Liver (tissue), 9 donors: ENCODE data around the gene ATP6V0A4. TPM values are rescaled to one million over a fixed set of nuclear protein-coding genes. Genes with fewer than 3 reads are reported as not detected.
"Not testable (repeated sequence)": the region's sequence is repeated elsewhere in the genome, so short reads cannot be mapped to it uniquely, and the experiment has no call there.

Source experiments
- DNase-seq: peaks from one replicate; pipeline ENCODE4 v3.0.0-alpha.2; 2017; ENCODE audit warnings: low spot score
- H3K27ac ChIP-seq, 2 donors: one replicate each; pipeline ENCODE4 v1.7.0; 2013; ENCODE audit warnings: inconsistent platforms in 2 of 2, low read length in 2 of 2, control low read depth in 1 of 2, low read depth in 1 of 2, mild to moderate bottlenecking in 1 of 2
- H3K27me3 ChIP-seq, 4 donors: one replicate each; pipeline versions ENCODE4 v1.6.1 to v1.7.0; 2013; ENCODE audit warnings: low read length in 3 of 4, inconsistent platforms in 1 of 4, mild to moderate bottlenecking in 1 of 4, moderate library complexity in 1 of 4; ENCODE audit not compliant: control insufficient read depth in 4 of 4, insufficient read depth in 4 of 4
- H3K36me3 ChIP-seq, 4 donors: one replicate each; pipeline versions ENCODE4 v1.6.1 to v1.7.0; 2013; ENCODE audit warnings: low read length in 3 of 4, mild to moderate bottlenecking in 3 of 4, low read depth in 1 of 4, moderate library complexity in 1 of 4; ENCODE audit not compliant: control insufficient read depth in 4 of 4, insufficient read depth in 3 of 4
- H3K4me1 ChIP-seq, 4 donors: one replicate each; pipeline versions ENCODE4 v1.6.1 to v1.7.0; 2013; ENCODE audit warnings: low read length in 3 of 4, mild to moderate bottlenecking in 3 of 4, moderate library complexity in 1 of 4; ENCODE audit not compliant: control insufficient read depth in 4 of 4, insufficient read depth in 4 of 4
- H3K4me3 ChIP-seq, 3 donors: one replicate each; pipeline versions ENCODE4 v1.6.1 to v1.7.0; 2013; ENCODE audit warnings: low read length in 3 of 3, control low read depth in 1 of 3, low read depth in 1 of 3, mild to moderate bottlenecking in 1 of 3
- H3K9ac ChIP-seq, 2 donors: one replicate each; pipeline ENCODE4 v1.7.0; 2013; ENCODE audit warnings: low read length in 2 of 2, mild to moderate bottlenecking in 2 of 2, moderate library complexity in 2 of 2, control low read depth in 1 of 2, low read depth in 1 of 2
- H3K9me3 ChIP-seq, 4 donors: one replicate each; pipeline versions ENCODE4 v1.6.1 to v1.7.0; 2013; ENCODE audit warnings: low read length in 3 of 4; ENCODE audit not compliant: control insufficient read depth in 4 of 4
- EGR1 ChIP-seq, 2 donors: IDR thresholded peaks; 2 replicates each; pipeline ENCODE4 v1.6.1; 2016 to 2018; ENCODE audit warnings: antibody characterized with exemption in 2 of 2, low read depth in 2 of 2
- FOXA1 ChIP-seq: IDR thresholded peaks from 2 replicates; pipeline ENCODE4 v1.6.1; 2016; ENCODE audit warnings: antibody characterized with exemption
- GABPA ChIP-seq, 2 donors: IDR thresholded peaks in 1 of 2; conservative IDR thresholded peaks in 1 of 2; 2 replicates each; pipeline ENCODE4 v1.6.1; 2016; ENCODE audit warnings: antibody characterized with exemption in 2 of 2, mild to moderate bottlenecking in 1 of 2, moderate library complexity in 1 of 2
- HNF4A ChIP-seq, 2 donors: conservative IDR thresholded peaks; 2 replicates each; pipeline ENCODE4 v1.6.1; 2016; ENCODE audit warnings: antibody characterized with exemption in 2 of 2, mild to moderate bottlenecking in 2 of 2
- HNF4G ChIP-seq: IDR thresholded peaks from 2 replicates; pipeline ENCODE4 v1.6.1; 2016; ENCODE audit warnings: antibody characterized with exemption
- JUND ChIP-seq, 2 donors: IDR thresholded peaks; 2 replicates each; pipeline ENCODE4 v1.6.1; 2016; ENCODE audit warnings: antibody characterized with exemption in 2 of 2
- NR2F2 ChIP-seq: IDR thresholded peaks from 2 replicates; pipeline ENCODE4 v1.6.1; 2016; ENCODE audit warnings: antibody characterized with exemption
- RAD21 ChIP-seq, 2 donors: IDR thresholded peaks; 2 replicates each; pipeline ENCODE4 v1.6.1; 2016; ENCODE audit warnings: antibody characterized with exemption in 2 of 2, mild to moderate bottlenecking in 2 of 2
- RXRA ChIP-seq, 2 donors: IDR thresholded peaks; 2 replicates each; pipeline ENCODE4 v1.6.1; 2017 to 2018; ENCODE audit warnings: antibody characterized with exemption in 2 of 2, mild to moderate bottlenecking in 1 of 2
- TAF1 ChIP-seq: conservative IDR thresholded peaks from 2 replicates; pipeline ENCODE4 v1.6.1; 2016; ENCODE audit warnings: antibody characterized with exemption, mild to moderate bottlenecking
- YY1 ChIP-seq: IDR thresholded peaks from 2 replicates; pipeline ENCODE4 v1.6.1; 2016; ENCODE audit warnings: antibody characterized with exemption, mild to moderate bottlenecking
- WGBS: extraction: QIAGEN DNeasy Blood & Tissue Kit; methylation state at CpG from one replicate; pipeline ENCODE4 v1.1.7; 2013; 5-methylcytosine and 5-hydroxymethylcytosine counted together
- polyA plus RNA-seq, 2 donors: library from polyadenylated mRNA; stranded (reverse) in 1 of 2; unstranded in 1 of 2; fragments of 200-250 nt in 1 of 2; fragments of >200 nt in 1 of 2; fragmentation: Nextera tagmentation in 1 of 2; extraction: Ambion mirVana in 1 of 2; gene quantifications; one replicate each; pipeline versions ENCODE4 v1.2.1 to v1.2.3, GENCODE V29; 2013 to 2015
- total RNA-seq, 2 donors: library from RNA; depleted of rRNA; stranded (reverse); fragments of >200 nt; gene quantifications; one replicate each; pipeline ENCODE4 v1.2.3, GENCODE V29; 2014
- TF ChIP-seq, protein P1 (sequence below): IDR thresholded peaks from 2 replicates; pipeline ENCODE4 v1.6.1; 2016; ENCODE audit warnings: antibody characterized with exemption, mild to moderate bottlenecking
- TF ChIP-seq, protein P2 (sequence below): IDR thresholded peaks from 2 replicates; pipeline ENCODE4 v1.6.1; 2016; ENCODE audit warnings: antibody characterized with exemption
- TF ChIP-seq, protein P3 (sequence below): IDR thresholded peaks from 2 replicates; pipeline ENCODE4 v1.6.1; 2016; ENCODE audit warnings: antibody characterized with exemption
- TF ChIP-seq, protein P4 (sequence below): IDR thresholded peaks from 2 replicates; pipeline ENCODE4 v1.6.1; 2016; ENCODE audit warnings: antibody characterized with exemption
- TF ChIP-seq, protein P5 (sequence below): fragments of 150-350 bp; IDR thresholded peaks from 2 replicates; pipeline ENCODE4 v1.5.1; 2017; ENCODE audit warnings: improper control_type of control experiment, low read depth, low read length; ENCODE audit not compliant: missing input control
- donor health status: healthy.
- donor health status: healthy.
- donor health status: healthy.
- donor health status: healthy.
- donor health status: healthy.

ATP6V0A4 gene
- total and polyA plus RNA-seq, 4 donors = not detected

DNA sequence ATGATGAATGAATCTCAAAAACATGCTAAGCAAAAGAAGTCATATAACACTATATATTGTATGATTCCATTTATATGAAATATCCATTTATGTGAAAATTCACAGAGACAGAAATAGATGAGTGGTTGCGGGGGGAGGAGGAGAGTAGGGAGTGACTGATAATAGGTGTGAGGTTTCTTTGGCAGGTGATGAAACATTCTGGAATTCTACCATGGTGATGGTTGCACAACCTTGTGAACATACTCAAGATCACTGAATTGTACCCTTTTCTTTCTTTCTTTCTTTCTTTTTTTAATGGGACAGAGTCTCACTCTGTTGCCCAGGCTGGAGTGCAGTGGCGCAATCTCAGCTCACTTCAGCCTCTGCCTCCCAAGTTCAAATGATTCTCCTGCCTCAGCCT, 107.5 kb downstream of the ATP6V0A4 start (continued):
- TF ChIP-seq GABPA (IDR thresholded peaks at IDR 0.05 in 1 of 2, conservative IDR thresholded peaks at IDR 0.05 in 1 of 2) = no peak
- TF ChIP-seq, protein P1, sequence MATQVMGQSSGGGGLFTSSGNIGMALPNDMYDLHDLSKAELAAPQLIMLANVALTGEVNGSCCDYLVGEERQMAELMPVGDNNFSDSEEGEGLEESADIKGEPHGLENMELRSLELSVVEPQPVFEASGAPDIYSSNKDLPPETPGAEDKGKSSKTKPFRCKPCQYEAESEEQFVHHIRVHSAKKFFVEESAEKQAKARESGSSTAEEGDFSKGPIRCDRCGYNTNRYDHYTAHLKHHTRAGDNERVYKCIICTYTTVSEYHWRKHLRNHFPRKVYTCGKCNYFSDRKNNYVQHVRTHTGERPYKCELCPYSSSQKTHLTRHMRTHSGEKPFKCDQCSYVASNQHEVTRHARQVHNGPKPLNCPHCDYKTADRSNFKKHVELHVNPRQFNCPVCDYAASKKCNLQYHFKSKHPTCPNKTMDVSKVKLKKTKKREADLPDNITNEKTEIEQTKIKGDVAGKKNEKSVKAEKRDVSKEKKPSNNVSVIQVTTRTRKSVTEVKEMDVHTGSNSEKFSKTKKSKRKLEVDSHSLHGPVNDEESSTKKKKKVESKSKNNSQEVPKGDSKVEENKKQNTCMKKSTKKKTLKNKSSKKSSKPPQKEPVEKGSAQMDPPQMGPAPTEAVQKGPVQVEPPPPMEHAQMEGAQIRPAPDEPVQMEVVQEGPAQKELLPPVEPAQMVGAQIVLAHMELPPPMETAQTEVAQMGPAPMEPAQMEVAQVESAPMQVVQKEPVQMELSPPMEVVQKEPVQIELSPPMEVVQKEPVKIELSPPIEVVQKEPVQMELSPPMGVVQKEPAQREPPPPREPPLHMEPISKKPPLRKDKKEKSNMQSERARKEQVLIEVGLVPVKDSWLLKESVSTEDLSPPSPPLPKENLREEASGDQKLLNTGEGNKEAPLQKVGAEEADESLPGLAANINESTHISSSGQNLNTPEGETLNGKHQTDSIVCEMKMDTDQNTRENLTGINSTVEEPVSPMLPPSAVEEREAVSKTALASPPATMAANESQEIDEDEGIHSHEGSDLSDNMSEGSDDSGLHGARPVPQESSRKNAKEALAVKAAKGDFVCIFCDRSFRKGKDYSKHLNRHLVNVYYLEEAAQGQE = no peak
- TF ChIP-seq FOXA1 = no peak
- TF ChIP-seq JUND (IDR thresholded peaks at IDR 0.05) = no peak
- TF ChIP-seq, protein P2, sequence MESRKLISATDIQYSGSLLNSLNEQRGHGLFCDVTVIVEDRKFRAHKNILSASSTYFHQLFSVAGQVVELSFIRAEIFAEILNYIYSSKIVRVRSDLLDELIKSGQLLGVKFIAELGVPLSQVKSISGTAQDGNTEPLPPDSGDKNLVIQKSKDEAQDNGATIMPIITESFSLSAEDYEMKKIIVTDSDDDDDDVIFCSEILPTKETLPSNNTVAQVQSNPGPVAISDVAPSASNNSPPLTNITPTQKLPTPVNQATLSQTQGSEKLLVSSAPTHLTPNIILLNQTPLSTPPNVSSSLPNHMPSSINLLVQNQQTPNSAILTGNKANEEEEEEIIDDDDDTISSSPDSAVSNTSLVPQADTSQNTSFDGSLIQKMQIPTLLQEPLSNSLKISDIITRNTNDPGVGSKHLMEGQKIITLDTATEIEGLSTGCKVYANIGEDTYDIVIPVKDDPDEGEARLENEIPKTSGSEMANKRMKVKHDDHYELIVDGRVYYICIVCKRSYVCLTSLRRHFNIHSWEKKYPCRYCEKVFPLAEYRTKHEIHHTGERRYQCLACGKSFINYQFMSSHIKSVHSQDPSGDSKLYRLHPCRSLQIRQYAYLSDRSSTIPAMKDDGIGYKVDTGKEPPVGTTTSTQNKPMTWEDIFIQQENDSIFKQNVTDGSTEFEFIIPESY = no peak
- no peak for TF ChIP-seq YY1
- TF ChIP-seq HNF4G = no peak

DNA sequence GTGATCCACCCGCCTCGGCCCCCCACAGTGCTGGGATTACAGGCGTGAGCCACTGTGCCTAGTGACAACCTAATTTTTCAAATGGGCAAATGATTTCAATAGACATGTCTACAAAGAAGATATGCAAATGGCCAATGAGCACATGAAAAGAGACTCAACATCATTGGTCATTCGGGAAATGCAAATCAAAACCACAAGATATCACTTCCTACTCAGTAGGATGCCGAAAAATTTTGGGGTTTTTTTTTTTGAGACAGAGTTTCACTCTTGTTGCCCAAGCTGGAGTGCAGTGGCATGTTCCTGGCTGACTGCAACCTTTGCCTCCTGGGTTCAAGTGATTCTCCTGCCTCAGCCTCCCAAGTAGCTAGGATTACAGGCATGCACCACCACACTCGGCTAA, 110.0 kb downstream of the ATP6V0A4 start:
- not testable (repeated sequence) for H3K9ac ChIP-seq, H3K36me3 ChIP-seq, H3K4me3 ChIP-seq, H3K27me3 ChIP-seq, H3K9me3 ChIP-seq, H3K4me1 ChIP-seq, DNase-seq, H3K27ac ChIP-seq
- 92% methylated on average over 6 of the region's 6 CpGs for WGBS

DNA sequence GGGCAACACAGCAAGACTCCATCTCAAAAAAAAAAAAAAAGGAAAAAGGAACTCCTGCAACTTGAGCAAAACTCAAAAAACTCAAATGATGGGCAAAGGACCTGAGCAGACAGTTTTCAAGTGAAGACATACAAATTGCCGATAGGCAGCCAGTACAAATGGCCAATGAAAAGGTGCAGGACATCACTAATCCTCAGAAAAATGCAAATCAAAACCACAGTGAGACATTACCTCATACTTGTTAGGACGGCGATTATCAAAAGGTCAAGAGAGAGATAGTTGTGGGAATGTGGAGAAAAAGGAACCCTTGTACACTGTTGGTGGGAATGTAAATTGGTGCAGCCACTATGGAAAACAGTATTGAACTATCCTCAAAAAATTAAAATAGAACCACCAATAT, 113.7 kb downstream of the ATP6V0A4 start:
- H3K27me3 ChIP-seq = no peaks in the 10 kb centered on the region
- no peak overlapping the region for H3K9ac ChIP-seq
- H3K27ac ChIP-seq = no peak overlapping the region
- H3K4me3 ChIP-seq = no peak overlapping the region
- DNase-seq = no peak
- H3K9me3 ChIP-seq = no peaks in the 10 kb centered on the region
- no peaks in the 10 kb centered on the region for H3K4me1 ChIP-seq
- TF ChIP-seq EGR1 (IDR thresholded peaks at IDR 0.05; ENCODE audit: low read depth in 2 of 2) (no peak), NR2F2 (no peak), HNF4A (conservative IDR thresholded peaks at IDR 0.05) (no peak), HNF4G (no peak), FOXA1 (no peak), RXRA (IDR thresholded peaks at IDR 0.05) (no peak), TAF1 (no peak), RAD21 (IDR thresholded peaks at IDR 0.05) (no peak)
- TF ChIP-seq, protein P1 = no peak
- TF ChIP-seq, protein P3, sequence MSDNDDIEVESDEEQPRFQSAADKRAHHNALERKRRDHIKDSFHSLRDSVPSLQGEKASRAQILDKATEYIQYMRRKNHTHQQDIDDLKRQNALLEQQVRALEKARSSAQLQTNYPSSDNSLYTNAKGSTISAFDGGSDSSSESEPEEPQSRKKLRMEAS = no peak
- TF ChIP-seq, protein P4, sequence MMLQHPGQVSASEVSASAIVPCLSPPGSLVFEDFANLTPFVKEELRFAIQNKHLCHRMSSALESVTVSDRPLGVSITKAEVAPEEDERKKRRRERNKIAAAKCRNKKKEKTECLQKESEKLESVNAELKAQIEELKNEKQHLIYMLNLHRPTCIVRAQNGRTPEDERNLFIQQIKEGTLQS = no peak
- TF ChIP-seq, protein P5, sequence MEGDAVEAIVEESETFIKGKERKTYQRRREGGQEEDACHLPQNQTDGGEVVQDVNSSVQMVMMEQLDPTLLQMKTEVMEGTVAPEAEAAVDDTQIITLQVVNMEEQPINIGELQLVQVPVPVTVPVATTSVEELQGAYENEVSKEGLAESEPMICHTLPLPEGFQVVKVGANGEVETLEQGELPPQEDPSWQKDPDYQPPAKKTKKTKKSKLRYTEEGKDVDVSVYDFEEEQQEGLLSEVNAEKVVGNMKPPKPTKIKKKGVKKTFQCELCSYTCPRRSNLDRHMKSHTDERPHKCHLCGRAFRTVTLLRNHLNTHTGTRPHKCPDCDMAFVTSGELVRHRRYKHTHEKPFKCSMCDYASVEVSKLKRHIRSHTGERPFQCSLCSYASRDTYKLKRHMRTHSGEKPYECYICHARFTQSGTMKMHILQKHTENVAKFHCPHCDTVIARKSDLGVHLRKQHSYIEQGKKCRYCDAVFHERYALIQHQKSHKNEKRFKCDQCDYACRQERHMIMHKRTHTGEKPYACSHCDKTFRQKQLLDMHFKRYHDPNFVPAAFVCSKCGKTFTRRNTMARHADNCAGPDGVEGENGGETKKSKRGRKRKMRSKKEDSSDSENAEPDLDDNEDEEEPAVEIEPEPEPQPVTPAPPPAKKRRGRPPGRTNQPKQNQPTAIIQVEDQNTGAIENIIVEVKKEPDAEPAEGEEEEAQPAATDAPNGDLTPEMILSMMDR = no peak
- H3K36me3 ChIP-seq = no peaks in the 10 kb centered on the region
- 84% methylated on average over 3 of the region's 3 CpGs for WGBS
